ENCODE measurements around the gene FAM184A. TPM values are rescaled to one million over a fixed set of nuclear protein-coding genes. Genes with fewer than 3 reads are reported as not detected.

FAM184A gene
- total RNA-seq, 2 donors from 2014 or later: 0.56 to 0.62 TPM

GRCh38 chr6:119090256-119090655 lies 11.8 kb upstream of the FAM184A start:
- no peaks in the 10 kb centered on the region for H3K27me3 ChIP-seq
- no peak overlapping the region for H3K4me3 ChIP-seq
- H3K4me1 ChIP-seq: no peaks in the 10 kb centered on the region
- no peak overlapping the region for H3K27ac ChIP-seq
- no peaks in the 10 kb centered on the region for H3K9me3 ChIP-seq
- no peak for DNase-seq
- H3K36me3 ChIP-seq: no peaks in the 10 kb centered on the region
- no peak for TF ChIP-seq CTCF (IDR thresholded peaks at IDR 0.05)
- no peak overlapping the region for H3K9ac ChIP-seq (ENCODE audit: low read depth in 2 of 2, low read length in 2 of 2)
- intact Hi-C loops (cut with DNase I): no loop called here

- H3K9me3 ChIP-seq: no peaks in the 10 kb centered on the region
- H3K4me3 ChIP-seq: no peak overlapping the region
- H3K27me3 ChIP-seq: no peaks in the 10 kb centered on the region
- TF ChIP-seq CTCF (IDR thresholded peaks at IDR 0.05): no peak
- H3K27ac ChIP-seq: no peak overlapping the region
- intact Hi-C loops (cut with DNase I): no loop called here
- no peaks in the 10 kb centered on the region for H3K4me1 ChIP-seq
- DNase-seq: no peak
- H3K36me3 ChIP-seq: no peaks in the 10 kb centered on the region
- no peak overlapping the region for H3K9ac ChIP-seq (ENCODE audit: low read depth in 2 of 2, low read length in 2 of 2)
Measured at GRCh38 chr6:119084784-119085183, 6.3 kb upstream of the FAM184A start.

- Histone ChIP-seq H3K27me3 (no peaks in the 10 kb centered on the region), H3K9ac (ENCODE audit: low read depth in 2 of 2, low read length in 2 of 2) (no peak overlapping the region), H3K4me3 (no peak overlapping the region), H3K9me3 (no peaks in the 10 kb centered on the region), H3K4me1 (no peaks in the 10 kb centered on the region), H3K27ac (no peak overlapping the region), H3K36me3 (no peaks in the 10 kb centered on the region)
- intact Hi-C loops (cut with DNase I): no loop called here
- no peak for TF ChIP-seq CTCF (IDR thresholded peaks at IDR 0.05)
- DNase-seq: no peak
Measured at GRCh38 chr6:119083007-119083406, 4.5 kb upstream of the FAM184A start.

- Histone ChIP-seq H3K9ac (ENCODE audit: low read depth in 2 of 2, low read length in 2 of 2) (peak overlapping the region in 1 of 2 donors; percentile 71), H3K27ac (no peak overlapping the region), H3K27me3 (no peaks in the 10 kb centered on the region), H3K36me3 (no peaks in the 10 kb centered on the region), H3K4me1 (no peaks in the 10 kb centered on the region), H3K4me3 (peak overlapping the region; percentile 44), H3K9me3 (no peaks in the 10 kb centered on the region)
- intact Hi-C loops (cut with DNase I): no loop called here
- DNase-seq: no peak
- no peak for TF ChIP-seq CTCF (IDR thresholded peaks at IDR 0.05)
Measured at GRCh38 chr6:119079283-119079809, 882 bp upstream of the FAM184A start.

- no peaks in the 10 kb centered on the region for H3K9me3 ChIP-seq
- DNase-seq: peak; percentile 37
- H3K27me3 ChIP-seq: no peaks in the 10 kb centered on the region
- H3K36me3 ChIP-seq: no peaks in the 10 kb centered on the region
- no peaks in the 10 kb centered on the region for H3K4me1 ChIP-seq
- H3K4me3 ChIP-seq: peak overlapping the region; percentile 44
- peak overlapping the region in 1 of 2 donors; percentile 71 for H3K9ac ChIP-seq (ENCODE audit: low read depth in 2 of 2, low read length in 2 of 2)
- intact Hi-C loops (cut with DNase I): no loop called here
- H3K27ac ChIP-seq: no peak overlapping the region
- no peak for TF ChIP-seq CTCF (IDR thresholded peaks at IDR 0.05)
Measured at GRCh38 chr6:119077643-119078375, 655 bp downstream of the FAM184A start.
